Fibroblast of villous mesenchyme (primary cell): ENCODE results near the gene BSN. TPM values are rescaled to one million over a fixed set of nuclear protein-coding genes. Genes with fewer than 3 reads are reported as not detected.

Experiments used
- DNase-seq: peaks from one replicate; pipeline ENCODE4 v3.0.0-alpha.2; 2010; ENCODE audit warnings: low read depth
- H3K4me3 ChIP-seq: 2 replicates; pipeline ENCODE4 v1.5.1; 2011; ENCODE audit warnings: low read depth, mild to moderate bottlenecking, low read length
- CTCF ChIP-seq: IDR thresholded peaks from 2 replicates; pipeline ENCODE4 v1.5.1; 2012; ENCODE audit warnings: low read depth, mild to moderate bottlenecking, low read length; ENCODE audit not compliant: insufficient read depth
- total RNA-seq: library from RNA; depleted of rRNA; stranded (reverse); fragments of >200 nt; gene quantifications from 2 replicates; pipeline ENCODE4 v1.2.3, GENCODE V29; 2012

The BSN gene
- total RNA-seq, 1 donor = under 0.01 TPM

- no peak for DNase-seq
- no peak overlapping the region for H3K4me3 ChIP-seq
- TF ChIP-seq CTCF = no peak
These were observed 149.7 kb downstream of the BSN start for GRCh38 chr3:49703956-49704355.

GRCh38 chr3:49704629-49705028, 150.4 kb downstream of the BSN start:
- no peak for DNase-seq
- TF ChIP-seq CTCF = no peak
- H3K4me3 ChIP-seq = no peak overlapping the region

- no peak overlapping the region for H3K4me3 ChIP-seq
- DNase-seq = no peak
- TF ChIP-seq CTCF = no peak
These were observed 151.2 kb downstream of the BSN start for GRCh38 chr3:49705390-49705960.

- H3K4me3 ChIP-seq = no peak overlapping the region
- no peak for TF ChIP-seq CTCF
- DNase-seq = no peak
These were observed 152.3 kb downstream of the BSN start for GRCh38 chr3:49706456-49707112.

- no peak for DNase-seq
- TF ChIP-seq CTCF = no peak
- H3K4me3 ChIP-seq = no peak overlapping the region
These were observed 152.8 kb downstream of the BSN start for GRCh38 chr3:49707113-49707480.

DNA sequence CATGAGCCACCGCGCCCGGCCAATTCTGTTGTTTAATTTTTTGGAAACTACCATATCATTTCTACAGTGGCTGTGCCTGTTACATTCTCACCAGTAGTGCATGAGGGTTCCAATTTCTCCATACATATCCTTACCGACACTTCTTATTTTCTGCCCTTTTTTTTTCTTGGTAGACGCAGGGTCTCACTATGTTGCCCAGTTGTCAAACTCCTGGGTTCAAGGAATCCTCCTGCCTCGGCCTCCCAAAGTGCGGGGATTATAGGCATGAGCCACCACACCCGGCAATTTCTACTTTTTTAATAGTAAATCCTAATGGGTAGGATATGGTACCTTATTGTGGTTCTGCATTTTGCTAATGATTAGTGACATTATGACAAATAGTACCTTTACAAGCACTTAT, 155.6 kb downstream of the BSN start:
- no peak for DNase-seq
- TF ChIP-seq CTCF = no peak
- no peak overlapping the region for H3K4me3 ChIP-seq

DNA sequence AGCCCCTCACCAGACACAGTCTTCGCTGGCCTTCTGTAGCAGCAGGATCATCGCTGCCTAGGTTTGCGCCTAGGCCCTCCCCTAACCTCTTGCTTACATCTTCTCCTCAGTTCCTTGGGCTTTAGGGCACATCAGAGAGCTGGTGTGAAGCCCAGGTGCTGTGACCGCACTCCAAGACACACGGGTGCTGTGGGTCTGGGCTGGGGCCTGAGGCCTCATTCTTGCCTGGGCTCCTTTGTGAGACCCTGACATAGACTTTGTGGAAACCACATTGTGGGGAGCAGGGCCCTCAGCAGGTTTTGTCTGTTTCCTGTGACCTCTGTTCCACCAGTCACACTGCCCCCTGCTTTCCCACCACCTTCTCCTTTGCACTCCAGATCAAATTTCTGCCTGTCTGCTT, 157.2 kb downstream of the BSN start:
- DNase-seq = no peak
- no peak overlapping the region for H3K4me3 ChIP-seq
- no peak for TF ChIP-seq CTCF
